Ectodermal cell (in vitro differentiated cells): ENCODE data around the gene CCSER2.
"Not testable (repeated sequence)": the region's sequence is repeated elsewhere in the genome, so short reads cannot be mapped to it uniquely, and the experiment has no call there.

Source experiments
- H3K27ac ChIP-seq: 2 replicates; pipeline ENCODE4 v1.7.0; 2013; ENCODE audit warnings: mild to moderate bottlenecking, low read depth, low read length; ENCODE audit not compliant: insufficient read depth, poor library complexity, severe bottlenecking
- H3K27me3 ChIP-seq: 2 replicates; pipeline ENCODE4 v1.7.0; 2013; ENCODE audit warnings: mild to moderate bottlenecking, low read length; ENCODE audit not compliant: insufficient read depth, control insufficient read depth, poor library complexity, severe bottlenecking
- H3K36me3 ChIP-seq: one replicate; pipeline ENCODE4 v1.7.0; 2013; ENCODE audit warnings: low read length; ENCODE audit not compliant: control insufficient read depth, insufficient read depth
- H3K4me1 ChIP-seq: one replicate; pipeline ENCODE4 v1.7.0; 2013; ENCODE audit warnings: low read length; ENCODE audit not compliant: control insufficient read depth, insufficient read depth
- H3K4me3 ChIP-seq: 2 replicates; pipeline ENCODE4 v1.7.0; 2013; ENCODE audit warnings: low read depth, low read length, control low read depth; ENCODE audit not compliant: insufficient read depth
- H3K9me3 ChIP-seq: 2 replicates; pipeline ENCODE4 v1.7.0; 2013; ENCODE audit warnings: mild to moderate bottlenecking, low read length, moderate library complexity; ENCODE audit not compliant: control insufficient read depth
- WGBS, 2 experiments: methylation state at CpG; one replicate each; pipeline ENCODE4 v1.1.7; 2013; ENCODE audit warnings: missing lambda C conversion rate in 2 of 2; 5-methylcytosine and 5-hydroxymethylcytosine counted together

CCSER2 gene

GRCh38 chr10:84405662-84406061, 77.3 kb downstream of the CCSER2 start:
- H3K4me1 ChIP-seq, result no peaks in the 10 kb centered on the region
- no peaks in the 10 kb centered on the region for H3K9me3 ChIP-seq
- no peak overlapping the region for H3K4me3 ChIP-seq
- no peaks in the 10 kb centered on the region for H3K36me3 ChIP-seq
- H3K27me3 ChIP-seq, result no peaks in the 10 kb centered on the region
- WGBS, 2 experiments, result 100% methylated on average over 1 to 2 of the region's 2 CpGs
- no peak overlapping the region for H3K27ac ChIP-seq

GRCh38 chr10:84406561-84406960, 78.2 kb downstream of the CCSER2 start:
- Histone ChIP-seq H3K27ac (no peak overlapping the region), H3K4me1 (no peaks in the 10 kb centered on the region)
- WGBS, 2 experiments, result 94 to 97% methylated on average over 3 of the region's 3 CpGs

DNA sequence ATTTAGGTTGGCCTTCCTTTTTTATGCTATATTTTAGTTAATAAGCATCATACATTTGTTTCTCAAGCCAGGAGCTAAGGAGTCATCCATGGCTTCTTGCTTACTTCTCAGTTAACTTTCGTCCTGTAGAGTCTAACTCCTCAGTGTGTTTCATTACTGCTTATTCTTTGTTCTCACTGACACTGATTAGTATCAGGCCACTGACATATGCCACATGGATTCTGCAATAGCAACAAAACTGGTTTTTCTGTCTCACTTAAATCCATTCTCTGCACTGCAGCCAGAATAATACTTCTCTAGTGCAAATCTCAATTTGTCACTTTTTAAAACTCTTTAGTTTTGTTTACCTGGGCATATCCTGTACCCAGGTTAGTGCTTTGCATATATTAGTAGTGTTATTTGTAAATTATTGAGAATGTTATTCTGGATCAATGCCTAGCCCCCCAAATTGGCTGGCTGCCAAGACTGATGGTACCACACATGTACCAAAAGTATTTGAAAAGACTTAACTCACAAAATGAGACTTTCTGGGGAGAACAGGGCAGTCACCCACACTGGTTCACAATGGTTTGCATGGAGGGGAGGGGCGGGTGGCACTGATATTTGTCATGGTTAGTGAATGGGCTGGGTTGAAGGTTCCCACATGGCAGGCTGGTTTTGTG, 79.1 kb downstream of the CCSER2 start:
- H3K27me3 ChIP-seq, result no peaks in the 10 kb centered on the region
- H3K27ac ChIP-seq, result no peak overlapping the region
- no peaks in the 10 kb centered on the region for H3K36me3 ChIP-seq
- no peaks in the 10 kb centered on the region for H3K4me1 ChIP-seq
- no peak overlapping the region for H3K4me3 ChIP-seq
- H3K9me3 ChIP-seq, result no peaks in the 10 kb centered on the region
- 80 to 83% methylated on average over 2 of the region's 2 CpGs for WGBS, 2 experiments

More at GRCh38 chr10:84406561-84406960, 78.2 kb downstream of the CCSER2 start:
- Histone ChIP-seq H3K4me3 (no peak overlapping the region), H3K9me3 (no peaks in the 10 kb centered on the region), H3K36me3 (no peaks in the 10 kb centered on the region), H3K27me3 (no peaks in the 10 kb centered on the region)

DNA sequence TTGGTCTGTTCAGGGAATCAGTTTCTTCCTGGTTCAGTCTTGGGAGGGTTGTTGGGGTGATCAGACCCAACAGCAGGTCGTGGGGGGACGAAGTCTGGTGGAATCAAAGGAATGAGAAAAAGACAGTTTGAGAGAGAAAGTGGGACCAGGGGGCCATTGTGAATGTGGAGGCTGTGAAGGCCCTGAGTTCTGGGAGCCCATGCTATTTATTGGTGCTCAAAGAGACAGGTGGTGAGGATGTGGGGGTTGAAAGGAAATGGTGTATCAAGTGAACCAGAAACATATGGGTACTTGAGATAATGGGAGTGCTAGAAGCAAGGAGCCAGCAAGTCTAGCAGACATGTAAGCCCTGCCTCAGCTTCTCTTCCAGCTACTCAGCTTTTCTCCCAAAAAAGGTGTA, 84.1 kb downstream of the CCSER2 start:
- Histone ChIP-seq H3K36me3 (no peaks in the 10 kb centered on the region), H3K9me3 (no peaks in the 10 kb centered on the region), H3K4me1 (no peaks in the 10 kb centered on the region), H3K4me3 (no peak overlapping the region), H3K27me3 (no peaks in the 10 kb centered on the region), H3K27ac (no peak overlapping the region)
- WGBS, 2 experiments, result 92 to 96% methylated on average over 2 of the region's 2 CpGs

GRCh38 chr10:84414110-84414509, 85.7 kb downstream of the CCSER2 start:
- 92 to 93% methylated on average over 2 of the region's 2 CpGs for WGBS, 2 experiments
- not testable (repeated sequence) for H3K27ac ChIP-seq, H3K9me3 ChIP-seq, H3K36me3 ChIP-seq, H3K4me3 ChIP-seq, H3K27me3 ChIP-seq, H3K4me1 ChIP-seq

- H3K4me3 ChIP-seq, result no peak overlapping the region
- H3K4me1 ChIP-seq, result peaks cover 7% of the 10 kb centered on the region
- no peaks in the 10 kb centered on the region for H3K9me3 ChIP-seq
- 95% methylated on average over 10 of the region's 10 CpGs for WGBS, 2 experiments
- no peaks in the 10 kb centered on the region for H3K27me3 ChIP-seq
- no peaks in the 10 kb centered on the region for H3K36me3 ChIP-seq
- H3K27ac ChIP-seq, result no peak overlapping the region
Measured at GRCh38 chr10:84415539-84416244, 87.3 kb downstream of the CCSER2 start.

DNA sequence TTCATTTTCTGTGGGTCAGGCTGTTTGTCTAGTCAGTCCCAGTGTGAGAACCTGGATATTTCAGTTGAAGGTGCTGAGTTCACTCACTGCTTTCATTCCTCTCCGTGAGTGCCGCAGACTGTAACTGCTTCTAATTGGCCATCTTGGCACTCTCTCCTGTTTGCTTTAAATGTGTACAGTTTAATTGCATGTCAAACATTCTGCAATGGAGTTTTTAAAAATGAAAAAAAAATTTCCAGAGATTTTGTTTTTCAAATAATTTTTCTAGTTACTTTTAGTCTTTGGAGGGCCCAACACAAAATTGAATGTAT, 87.8 kb downstream of the CCSER2 start:
- Histone ChIP-seq H3K4me3 (no peak overlapping the region), H3K9me3 (no peaks in the 10 kb centered on the region), H3K36me3 (no peaks in the 10 kb centered on the region), H3K4me1 (peaks cover 7% of the 10 kb centered on the region), H3K27ac (no peak overlapping the region), H3K27me3 (no peaks in the 10 kb centered on the region)
- 95 to 100% methylated on average over 2 of the region's 2 CpGs for WGBS, 2 experiments

DNA sequence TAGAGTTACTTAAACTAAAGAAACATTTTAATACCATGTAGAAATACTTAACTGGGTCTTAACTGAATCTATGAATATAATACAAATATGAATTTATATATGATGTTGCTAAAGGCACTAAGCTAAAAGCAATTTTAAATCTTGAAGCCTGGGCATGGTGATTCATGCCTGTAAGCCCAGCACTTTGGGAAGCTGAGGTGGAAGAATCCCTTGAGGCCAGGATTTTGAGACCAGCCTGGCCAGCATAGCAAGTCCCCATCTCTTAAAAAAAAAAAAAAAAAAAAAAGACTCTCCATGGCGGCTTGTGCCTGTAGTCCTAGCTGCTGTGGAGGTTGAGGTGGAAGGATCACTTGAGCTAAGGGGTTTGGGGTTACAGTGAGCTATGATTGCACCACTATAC, 95.3 kb downstream of the CCSER2 start:
- Histone ChIP-seq H3K4me1 (peaks cover 4% of the 10 kb centered on the region), H3K36me3 (no peaks in the 10 kb centered on the region), H3K27ac (no peak overlapping the region), H3K9me3 (no peaks in the 10 kb centered on the region), H3K4me3 (no peak overlapping the region), H3K27me3 (no peaks in the 10 kb centered on the region)
- WGBS, 2 experiments, result 83 to 100% methylated on average over 1 of the region's 1 CpG

GRCh38 chr10:84424731-84425167, 96.4 kb downstream of the CCSER2 start:
- Histone ChIP-seq H3K27me3 (no peaks in the 10 kb centered on the region), H3K4me1 (peaks cover 4% of the 10 kb centered on the region), H3K4me3 (no peak overlapping the region), H3K36me3 (no peaks in the 10 kb centered on the region), H3K9me3 (no peaks in the 10 kb centered on the region), H3K27ac (no peak overlapping the region)
- 59 to 65% methylated on average over 3 of the region's 3 CpGs for WGBS, 2 experiments

GRCh38 chr10:84427903-84428650, 99.7 kb downstream of the CCSER2 start:
- WGBS, 2 experiments, result 92 to 98% methylated on average over 5 of the region's 5 CpGs
- Histone ChIP-seq H3K27me3 (no peaks in the 10 kb centered on the region), H3K4me3 (no peak overlapping the region)

More at GRCh38 chr10:84427903-84428650, 99.7 kb downstream of the CCSER2 start:
- Histone ChIP-seq H3K27ac (no peak overlapping the region), H3K4me1 (peaks cover 4% of the 10 kb centered on the region), H3K36me3 (no peaks in the 10 kb centered on the region), H3K9me3 (no peaks in the 10 kb centered on the region)
